HG02588 (cell line): Measurements from ENCODE around the gene CD34.
A peak's percentile ranks its signal among the peaks of the same experiment; 100 is the strongest.
"Not testable (repeated sequence)": the region's sequence is repeated elsewhere in the genome, so short reads cannot be mapped to it uniquely, and the experiment has no call there.

ENCODE experiments used
- ATAC-seq: cut with Tn5 transposase; IDR thresholded peaks from one replicate; pipeline ENCODE4 v1.9.1; 2021; ENCODE audit warnings: mild to moderate bottlenecking, moderate library complexity; ENCODE audit not compliant: unreplicated experiment

CD34 gene

DNA sequence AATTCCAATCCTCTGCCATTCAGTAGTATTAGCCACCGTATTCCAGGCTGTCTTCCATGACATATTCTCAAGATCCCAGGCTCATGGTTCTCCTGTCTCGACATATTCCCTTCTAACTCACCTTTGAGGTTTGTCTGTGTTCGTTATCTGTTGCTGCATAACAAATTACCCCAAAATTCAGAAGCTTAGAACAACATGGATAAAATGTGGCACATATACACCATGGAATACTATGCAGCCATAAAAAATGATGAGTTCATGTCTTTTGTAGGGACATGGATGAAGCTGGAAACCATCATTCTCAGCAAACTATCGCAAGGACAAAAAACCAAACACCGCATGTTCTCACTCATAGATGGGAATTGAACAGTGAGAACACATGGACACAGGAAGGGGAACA is 33.0 kb downstream of the CD34 start:
- not testable (repeated sequence) for ATAC-seq

- ATAC-seq: no peak
Observed at GRCh38 chr1:207876131-207876530, 34.8 kb downstream of the CD34 start.

GRCh38 chr1:207875532-207875931 is 35.4 kb downstream of the CD34 start:
- no peak for ATAC-seq

DNA sequence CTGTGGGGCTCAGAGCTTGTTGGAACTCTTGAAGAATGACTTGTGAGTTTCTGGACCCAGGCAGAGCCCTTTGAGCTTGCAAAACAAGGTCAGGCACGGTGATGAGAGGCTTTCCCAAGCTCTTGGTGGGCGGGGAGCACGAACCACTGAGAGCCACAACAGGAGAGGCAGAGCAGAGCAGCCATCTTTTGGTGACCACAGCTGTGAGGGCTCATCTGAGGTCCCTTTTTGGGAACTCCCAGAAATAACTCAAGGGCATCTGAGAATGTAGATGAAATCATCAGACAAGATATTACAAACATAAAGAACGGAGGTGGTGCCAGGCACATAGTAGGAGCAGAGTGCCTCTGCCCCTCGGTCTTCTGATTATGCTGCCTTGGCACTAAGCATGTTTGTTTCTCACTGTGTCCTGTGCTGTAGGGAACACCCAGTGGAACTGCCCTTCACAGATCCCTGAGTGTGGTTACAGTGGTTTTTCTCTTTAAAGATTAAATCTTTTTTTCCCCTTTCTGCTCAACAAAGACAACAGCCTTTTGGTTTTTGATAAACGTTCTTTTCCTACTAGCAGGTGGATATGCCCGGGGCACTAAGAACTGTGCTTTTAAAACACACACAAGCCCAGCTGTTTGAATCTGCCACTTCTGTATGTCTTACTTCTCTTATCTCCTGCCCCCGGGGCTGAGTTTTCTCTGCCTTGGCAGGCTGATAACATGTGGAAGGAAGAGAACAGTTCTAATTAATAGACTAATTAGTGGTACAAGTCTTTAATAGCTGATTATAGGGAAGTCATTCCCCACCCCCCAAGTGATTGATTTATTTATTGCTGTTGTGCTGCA is 37.7 kb downstream of the CD34 start:
- ATAC-seq: no peak

- ATAC-seq: no peak
Observed at GRCh38 chr1:207872621-207873020, 38.3 kb downstream of the CD34 start.

DNA sequence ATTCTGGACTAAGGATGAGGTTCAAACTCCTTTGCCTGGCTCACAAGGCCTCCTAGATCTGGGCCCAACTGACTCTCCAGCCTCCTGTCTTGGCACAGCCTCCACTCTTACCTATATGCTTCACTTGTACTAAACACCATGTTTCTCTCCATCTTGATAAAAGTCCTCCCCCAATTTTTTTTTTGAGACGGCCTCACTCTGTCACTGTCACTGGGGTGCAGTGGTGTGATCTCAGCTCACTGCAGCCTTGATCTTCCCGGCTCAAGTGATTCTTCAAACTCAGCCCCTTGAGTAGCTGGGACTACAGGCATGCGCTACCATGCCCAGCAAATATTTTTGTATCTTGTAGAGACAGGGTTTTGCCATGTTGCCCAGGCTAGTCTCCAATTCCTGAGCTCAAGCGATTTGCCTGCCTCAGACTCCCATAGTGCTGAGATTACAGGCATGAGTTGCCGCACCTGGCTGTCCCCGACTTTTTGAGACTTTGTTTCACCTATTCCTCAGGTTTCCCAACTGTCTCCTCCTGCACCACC is 39.7 kb downstream of the CD34 start:
- ATAC-seq: no peak

DNA sequence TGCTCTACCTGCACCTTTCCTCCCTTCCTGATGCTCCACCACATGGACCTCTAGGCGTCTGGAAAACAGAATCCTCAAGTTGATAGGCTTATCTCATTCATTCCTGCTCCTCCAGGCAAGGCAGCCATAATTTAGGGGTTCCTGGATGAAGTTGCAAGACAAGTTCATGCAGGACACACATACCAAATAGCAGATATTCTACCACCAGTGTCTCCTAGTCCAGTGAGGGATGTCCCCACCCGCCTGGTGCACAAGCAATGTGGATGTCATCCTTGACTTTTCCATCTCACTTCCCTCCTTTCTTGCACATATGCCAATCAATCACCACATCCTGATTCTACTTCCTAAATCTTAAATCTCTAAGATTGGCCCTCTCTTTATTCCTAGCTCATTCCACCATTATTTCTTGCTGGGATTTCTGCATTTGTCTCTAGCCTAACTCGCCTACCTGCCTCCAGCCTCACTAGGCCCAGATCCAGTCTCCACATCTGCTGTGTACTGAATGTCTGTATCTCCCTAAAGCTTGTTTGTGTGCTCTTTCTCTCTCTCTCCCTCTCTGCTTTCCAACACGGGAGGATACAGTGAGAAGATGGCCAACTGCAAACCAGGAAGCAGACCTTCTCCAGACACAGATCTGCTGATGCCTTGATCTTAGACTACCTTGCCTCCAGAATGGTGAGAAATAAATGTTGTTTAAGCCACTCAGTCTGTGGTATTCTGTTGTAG is 40.5 kb downstream of the CD34 start:
- no peak for ATAC-seq

- no peak for ATAC-seq
Observed at GRCh38 chr1:207869859-207870258, 41.1 kb downstream of the CD34 start.

DNA sequence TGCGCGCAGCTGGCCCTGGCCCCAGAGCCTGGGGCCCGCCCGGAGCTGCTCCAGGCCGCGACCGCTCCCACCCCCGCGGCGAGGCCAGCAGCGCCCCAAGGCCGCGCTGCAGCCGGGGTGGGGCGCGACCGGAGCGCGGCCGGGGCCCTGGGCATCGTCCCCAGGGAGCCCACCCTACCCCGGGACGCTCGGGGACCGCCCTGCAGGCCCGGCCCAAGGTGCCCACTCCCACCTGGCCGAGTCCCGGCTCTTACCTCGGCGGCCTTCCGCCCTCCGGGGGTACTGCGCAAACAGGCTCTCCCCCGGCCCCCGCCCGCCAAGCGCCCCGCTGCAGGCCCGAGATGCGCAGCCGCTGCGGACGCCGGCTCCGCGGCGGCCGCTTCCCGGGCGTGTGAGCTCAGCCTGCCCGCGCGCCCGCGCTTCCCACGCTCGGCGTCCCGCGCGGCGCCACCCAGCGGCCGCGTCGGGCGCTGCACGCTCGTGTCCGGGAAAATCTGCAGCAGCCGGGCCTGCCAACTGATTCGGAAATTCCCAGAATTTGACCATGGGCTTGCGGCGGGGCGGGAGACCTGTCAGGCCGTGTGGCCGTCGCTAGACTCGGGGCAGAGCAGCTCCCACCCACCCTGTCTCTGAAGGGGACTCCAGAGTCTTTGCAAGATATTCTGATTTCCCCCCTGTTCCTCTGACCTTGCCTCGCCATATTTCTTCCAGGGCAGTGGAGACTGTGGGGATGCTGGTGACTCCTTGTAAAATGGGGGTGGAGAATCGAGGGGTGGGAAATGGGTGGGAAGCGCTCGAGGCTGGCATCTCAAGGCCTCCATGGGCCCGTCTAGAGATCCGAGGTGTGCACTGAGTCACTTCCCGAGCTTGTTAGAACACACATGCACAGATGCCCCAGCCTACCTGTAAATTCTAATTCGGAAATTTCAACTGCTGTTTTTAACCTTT is 41.9 kb downstream of the CD34 start:
- ATAC-seq: peak; percentile 71

- no peak for ATAC-seq
Observed at GRCh38 chr1:207868251-207868773, 42.6 kb downstream of the CD34 start.

DNA sequence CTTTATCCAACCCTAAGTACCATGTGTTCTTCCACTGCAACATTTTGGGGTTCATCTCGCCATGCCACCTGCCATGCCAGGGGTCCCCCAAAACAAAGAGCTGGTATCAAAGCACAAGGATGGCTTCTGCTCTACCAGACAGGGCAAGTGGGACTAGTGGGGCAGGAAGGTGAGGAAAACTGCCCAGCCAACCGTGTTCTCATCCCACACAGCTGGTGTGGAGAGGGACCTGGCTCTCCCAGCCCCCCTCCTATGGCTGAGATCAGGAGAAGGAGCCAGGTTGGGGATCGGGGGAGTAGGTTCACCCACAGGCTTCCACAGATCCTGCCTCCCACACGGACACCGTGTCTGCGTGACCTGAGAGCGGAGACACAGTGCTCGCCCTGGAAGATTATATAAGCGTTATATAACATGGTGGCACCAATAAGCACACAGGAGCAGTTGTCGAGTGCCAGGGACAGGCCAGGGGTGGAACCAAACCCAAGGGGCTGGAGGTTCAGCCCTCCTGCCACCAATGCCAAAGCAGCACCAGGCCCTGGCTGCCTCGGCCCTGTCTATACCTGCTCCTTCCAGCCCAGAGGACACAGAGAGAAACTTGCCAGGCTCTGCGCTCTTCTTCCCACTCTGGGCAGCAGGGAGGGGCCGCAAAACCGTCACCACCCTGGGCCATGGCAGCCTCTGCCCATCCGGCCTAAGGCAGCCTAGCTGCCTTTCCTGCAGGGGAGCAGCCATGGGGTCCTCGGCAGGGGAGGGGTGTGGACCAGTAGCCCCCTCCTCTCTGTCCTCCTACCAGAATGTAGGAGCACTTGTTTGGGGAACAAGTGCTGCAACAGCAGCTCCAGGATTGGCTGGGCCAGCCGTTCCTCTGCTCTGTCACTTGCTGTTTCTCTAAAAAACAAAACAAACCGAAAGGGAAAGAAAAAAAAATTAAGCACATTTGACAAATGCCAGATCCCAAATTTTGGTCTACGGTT is 43.5 kb downstream of the CD34 start:
- no peak for ATAC-seq

DNA sequence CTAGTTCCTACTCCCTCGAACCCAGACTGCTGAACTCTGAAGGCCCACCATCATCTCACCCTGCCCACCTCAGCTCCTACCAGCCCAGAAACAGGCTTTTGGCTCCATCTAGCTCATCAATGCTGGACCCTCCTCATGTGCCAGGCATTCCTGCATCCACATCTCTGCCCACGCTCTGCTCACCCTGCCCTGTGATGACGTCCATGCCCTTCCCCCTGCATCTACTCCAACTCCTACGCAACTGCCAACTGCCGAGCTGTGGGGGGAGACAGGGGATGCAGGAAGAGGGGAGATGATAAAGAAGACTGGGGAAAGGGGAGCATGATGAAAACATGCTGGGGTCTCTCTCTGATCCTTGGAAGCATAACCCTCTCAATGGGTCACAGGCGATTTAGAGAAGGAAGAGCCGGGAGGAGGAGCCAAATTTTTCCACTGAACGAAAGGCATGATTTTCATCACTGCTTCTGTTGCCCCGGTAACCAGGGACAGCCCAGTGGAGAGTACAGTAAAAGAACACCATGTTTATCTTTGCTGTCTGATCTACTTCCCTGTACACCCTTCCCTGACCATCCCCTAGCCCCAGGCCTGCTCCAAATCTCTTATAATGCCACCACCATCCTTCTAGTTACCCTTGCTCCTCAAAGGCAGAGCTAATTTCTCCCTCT is 44.3 kb downstream of the CD34 start:
- ATAC-seq: no peak

- ATAC-seq: no peak
Observed at GRCh38 chr1:207863893-207864535, 46.9 kb downstream of the CD34 start.

DNA sequence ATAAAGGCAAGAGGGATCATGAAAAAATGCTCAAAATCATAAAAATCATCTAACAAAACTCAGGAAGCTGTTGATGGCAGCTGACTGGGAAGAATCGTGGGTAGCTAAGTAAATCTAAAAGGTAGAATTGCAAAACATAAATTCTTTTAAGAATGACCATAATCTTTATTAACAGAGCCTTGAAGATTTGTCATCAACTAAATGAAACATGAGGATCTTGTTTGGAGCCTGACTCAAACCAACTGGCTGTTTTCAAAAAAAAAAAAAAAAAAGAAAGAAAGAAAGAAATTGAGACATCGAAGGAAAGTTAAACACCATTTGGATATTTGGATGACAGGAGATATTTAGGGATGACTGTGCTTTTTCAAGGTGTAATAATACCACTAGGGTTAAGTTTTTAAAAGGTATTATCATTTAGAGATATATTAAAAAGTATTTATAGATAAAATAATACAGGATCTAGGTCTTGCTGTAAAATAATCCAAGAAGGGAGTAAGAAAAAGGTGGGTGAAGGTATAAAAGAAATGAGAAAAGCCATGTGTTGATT is 48.6 kb downstream of the CD34 start:
- no peak for ATAC-seq

DNA sequence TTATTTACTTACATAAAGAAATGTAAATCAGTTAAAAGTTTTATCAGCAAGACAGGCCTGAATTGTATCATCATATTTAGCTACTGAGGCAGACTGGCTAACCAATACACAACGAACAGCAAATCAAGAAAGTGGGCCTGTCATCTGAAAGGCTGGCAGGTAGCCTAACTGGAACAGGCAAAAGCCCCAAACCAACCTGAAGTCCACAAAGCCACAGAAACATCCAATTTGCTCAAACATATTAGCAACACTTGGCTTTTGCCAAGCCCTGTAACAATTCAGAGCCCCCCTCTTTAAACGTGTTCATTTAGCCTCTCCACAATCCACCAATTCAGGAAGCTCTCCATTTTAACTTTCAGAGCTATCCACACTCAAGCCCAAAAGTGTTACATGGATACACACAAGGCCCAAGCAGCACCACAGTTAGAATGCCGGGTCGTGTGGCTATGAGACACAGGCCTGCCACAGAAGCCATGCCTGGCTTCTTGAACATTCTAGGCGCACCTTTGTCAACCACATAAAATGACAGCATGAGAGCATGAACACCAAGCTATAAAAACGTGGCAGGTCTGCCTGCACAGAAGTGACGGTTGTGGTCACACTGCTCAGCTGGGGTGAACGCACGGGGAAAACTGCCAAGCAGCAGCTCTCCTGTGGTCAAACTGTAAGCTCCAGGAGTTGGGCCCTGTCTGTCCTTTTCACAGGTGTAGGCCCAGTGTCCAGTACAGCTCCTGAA is 49.3 kb downstream of the CD34 start:
- no peak for ATAC-seq

- ATAC-seq: no peak
Observed at GRCh38 chr1:207860531-207860930, 50.4 kb downstream of the CD34 start.

DNA sequence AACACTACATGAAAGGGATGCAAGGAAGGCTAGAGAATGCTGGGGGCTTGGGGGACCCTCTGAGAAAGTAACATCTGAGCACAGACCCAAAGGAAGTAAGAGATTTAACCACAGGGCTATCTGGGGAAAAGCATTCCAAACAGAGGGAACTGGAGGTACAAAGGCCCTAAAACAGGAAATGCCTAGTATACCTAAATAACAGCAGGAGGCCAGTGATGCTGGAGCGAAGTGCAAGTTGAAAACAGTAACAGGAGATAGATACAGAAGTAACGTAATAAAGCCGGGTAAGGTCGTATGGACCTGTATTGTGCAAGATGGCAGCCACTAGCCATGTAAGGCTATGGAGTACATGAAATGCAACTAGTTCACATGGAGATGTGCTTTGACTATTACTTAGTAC is 52.1 kb downstream of the CD34 start:
- ATAC-seq: no peak

DNA sequence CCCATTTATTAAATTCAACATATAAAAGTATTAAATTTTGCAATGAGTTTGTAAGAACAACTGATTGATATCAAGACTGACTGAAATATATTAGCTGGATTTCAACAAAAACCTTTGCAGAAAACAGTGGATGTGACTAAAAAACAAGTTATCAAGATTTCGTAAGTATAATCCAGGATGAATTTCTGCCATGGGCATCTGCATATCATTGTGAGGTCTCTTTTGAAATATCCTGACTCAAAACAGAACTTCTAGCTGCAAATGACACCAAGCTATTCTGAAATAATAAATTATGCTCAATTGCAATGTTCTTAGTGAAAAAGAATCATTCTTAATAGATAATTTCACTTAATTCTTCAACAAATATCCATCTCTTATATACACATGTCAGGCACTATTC is 52.6 kb downstream of the CD34 start:
- ATAC-seq: no peak
